AG04449 (cell line): ENCODE measurements around the gene TTLL11.

Source experiments
- CTCF ChIA-PET: fragments of 350-600 bp; formaldehyde crosslinking; extraction: SDS; loops from one replicate; lab custom pipeline; 2021; ENCODE audit warnings: antibody characterized with exemption; lab: Yijun Ruan, JAX
- POLR2A ChIA-PET: fragments of 400-600, 350-600 bp; formaldehyde crosslinking; extraction: SDS; loops from one replicate; lab custom pipeline; 2020; ENCODE audit warnings: antibody characterized with exemption, inconsistent platforms; lab: Yijun Ruan, JAX
- DNase-seq: peaks from one replicate; pipeline ENCODE4 v3.0.0-alpha.2; 2010; ENCODE audit warnings: low read depth, low spot score
- H3K4me3 ChIP-seq: 2 replicates; pipeline ENCODE4 v1.5.1; 2011; ENCODE audit warnings: low read depth, mild to moderate bottlenecking, control low read depth, low read length
- TF ChIP-seq, protein P1 (sequence below): IDR thresholded peaks from one replicate; pipeline ENCODE4 v1.5.1; 2011; ENCODE audit warnings: mild to moderate bottlenecking, moderate library complexity, low read length, control low read depth, inconsistent platforms; ENCODE audit not compliant: insufficient read depth; ENCODE audit errors: missing control alignments

The TTLL11 gene

DNA sequence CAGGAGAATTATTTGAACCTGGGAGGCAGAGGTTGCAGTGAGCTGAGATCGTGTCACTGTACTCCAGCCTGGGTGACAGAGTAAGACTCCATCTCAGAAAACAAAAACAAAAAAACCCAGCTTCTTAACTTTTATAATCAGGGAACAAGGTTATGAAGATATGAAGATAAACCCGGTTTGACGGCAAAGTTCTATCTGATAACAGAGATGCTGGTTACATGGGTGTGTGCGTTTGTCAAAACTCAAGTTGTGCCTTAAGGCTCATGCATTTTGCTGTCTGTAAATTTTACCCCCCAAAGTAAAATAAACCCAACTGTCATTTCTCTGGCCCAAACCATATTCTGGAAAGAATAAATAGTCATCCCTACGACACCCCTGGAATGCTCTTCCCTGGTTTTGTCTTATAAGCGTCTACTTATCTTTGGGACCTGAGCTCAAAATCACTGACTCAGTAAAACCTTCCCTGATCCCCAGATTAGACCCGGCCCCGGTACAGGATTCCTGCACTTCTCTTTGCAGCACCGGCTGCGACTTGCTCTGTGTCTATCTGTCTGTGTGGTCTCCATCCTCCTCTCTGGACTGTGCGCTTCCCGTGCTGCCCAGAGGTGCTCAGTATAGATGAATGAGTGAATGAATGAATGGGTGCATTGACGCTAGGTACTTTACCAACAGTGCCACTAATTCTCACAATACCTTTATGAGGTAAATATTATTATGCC lies 269.5 kb downstream of the TTLL11 start:
- H3K4me3 ChIP-seq = no peak overlapping the region
- TF ChIP-seq, protein P1, sequence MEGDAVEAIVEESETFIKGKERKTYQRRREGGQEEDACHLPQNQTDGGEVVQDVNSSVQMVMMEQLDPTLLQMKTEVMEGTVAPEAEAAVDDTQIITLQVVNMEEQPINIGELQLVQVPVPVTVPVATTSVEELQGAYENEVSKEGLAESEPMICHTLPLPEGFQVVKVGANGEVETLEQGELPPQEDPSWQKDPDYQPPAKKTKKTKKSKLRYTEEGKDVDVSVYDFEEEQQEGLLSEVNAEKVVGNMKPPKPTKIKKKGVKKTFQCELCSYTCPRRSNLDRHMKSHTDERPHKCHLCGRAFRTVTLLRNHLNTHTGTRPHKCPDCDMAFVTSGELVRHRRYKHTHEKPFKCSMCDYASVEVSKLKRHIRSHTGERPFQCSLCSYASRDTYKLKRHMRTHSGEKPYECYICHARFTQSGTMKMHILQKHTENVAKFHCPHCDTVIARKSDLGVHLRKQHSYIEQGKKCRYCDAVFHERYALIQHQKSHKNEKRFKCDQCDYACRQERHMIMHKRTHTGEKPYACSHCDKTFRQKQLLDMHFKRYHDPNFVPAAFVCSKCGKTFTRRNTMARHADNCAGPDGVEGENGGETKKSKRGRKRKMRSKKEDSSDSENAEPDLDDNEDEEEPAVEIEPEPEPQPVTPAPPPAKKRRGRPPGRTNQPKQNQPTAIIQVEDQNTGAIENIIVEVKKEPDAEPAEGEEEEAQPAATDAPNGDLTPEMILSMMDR = no peak
- POLR2A ChIA-PET = no interaction called here
- CTCF ChIA-PET = no interaction called here
- no peak for DNase-seq

DNA sequence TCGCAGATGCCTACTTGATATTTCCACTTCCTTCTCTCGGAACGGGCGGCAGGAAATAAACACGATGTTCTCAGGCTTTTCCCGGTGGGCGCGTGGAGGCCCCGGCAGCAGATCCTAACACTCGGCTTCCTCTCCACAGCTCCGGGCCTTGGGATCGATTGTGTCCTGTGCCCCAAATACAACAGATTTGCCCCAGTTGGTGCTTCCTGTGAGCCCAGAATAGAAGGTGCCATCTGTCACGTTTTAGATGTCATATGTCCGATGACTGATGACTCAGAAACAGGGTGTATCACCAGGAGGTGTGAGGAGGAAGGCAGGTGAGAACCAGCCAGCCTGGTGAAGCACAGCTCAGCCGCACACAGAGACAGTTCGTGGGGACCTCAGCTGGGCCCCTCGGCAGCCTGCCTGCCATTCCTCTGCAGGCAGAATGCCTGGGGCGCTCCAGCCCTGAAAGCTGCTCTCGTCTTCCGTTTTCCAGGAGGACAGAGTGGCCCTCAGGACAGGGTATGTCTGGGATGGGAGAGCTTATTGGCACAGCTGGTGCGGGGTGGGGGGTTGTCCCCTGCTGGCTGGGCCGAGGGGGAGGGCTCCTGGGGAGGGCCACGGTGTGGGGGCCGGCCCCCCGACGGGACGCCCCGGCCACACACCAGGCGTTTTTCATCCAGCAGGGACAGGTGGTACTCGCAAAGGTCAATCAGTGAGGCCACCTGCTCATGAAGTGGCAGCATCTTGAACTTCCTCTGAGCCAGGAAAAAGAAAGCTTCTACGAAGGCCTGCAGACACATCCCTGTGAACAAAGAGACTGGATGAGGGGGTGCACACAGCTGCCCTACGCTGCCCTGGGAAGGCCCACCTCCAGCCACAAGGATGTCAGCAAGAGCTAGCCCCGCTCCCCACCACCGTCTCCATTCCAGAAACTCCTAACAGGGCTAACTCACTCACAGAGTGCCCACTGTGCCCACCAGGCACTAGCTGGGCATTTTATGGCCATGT lies 270.7 kb downstream of the TTLL11 start:
- TF ChIP-seq, protein P1 = no peak
- no peak overlapping the region for H3K4me3 ChIP-seq
- no peak for DNase-seq
- CTCF ChIA-PET = no interaction called here
- POLR2A ChIA-PET = no interaction called here

DNA sequence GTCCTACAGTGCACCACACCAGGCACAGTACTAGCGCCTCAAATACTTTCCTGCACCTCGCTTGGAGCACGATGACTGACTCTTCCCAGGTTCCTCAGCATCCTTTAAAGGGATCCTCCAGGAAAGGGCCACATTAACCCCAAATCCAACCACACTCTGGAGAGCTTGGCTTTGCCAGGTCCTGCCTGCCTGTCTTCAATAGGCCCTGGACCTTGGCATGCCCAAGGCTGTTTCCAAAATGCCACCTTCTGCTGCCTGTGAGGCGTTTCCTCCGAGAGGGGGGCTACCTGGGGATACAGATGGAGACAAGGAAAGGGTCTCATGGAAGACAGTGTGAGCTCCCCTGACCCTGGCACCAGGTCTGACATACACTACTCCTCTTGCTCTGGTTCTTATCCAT lies 271.8 kb downstream of the TTLL11 start:
- ChIA-PET CTCF (no interaction called here), POLR2A (no interaction called here)
- TF ChIP-seq, protein P1 = no peak
- no peak for DNase-seq
- H3K4me3 ChIP-seq = no peak overlapping the region

DNA sequence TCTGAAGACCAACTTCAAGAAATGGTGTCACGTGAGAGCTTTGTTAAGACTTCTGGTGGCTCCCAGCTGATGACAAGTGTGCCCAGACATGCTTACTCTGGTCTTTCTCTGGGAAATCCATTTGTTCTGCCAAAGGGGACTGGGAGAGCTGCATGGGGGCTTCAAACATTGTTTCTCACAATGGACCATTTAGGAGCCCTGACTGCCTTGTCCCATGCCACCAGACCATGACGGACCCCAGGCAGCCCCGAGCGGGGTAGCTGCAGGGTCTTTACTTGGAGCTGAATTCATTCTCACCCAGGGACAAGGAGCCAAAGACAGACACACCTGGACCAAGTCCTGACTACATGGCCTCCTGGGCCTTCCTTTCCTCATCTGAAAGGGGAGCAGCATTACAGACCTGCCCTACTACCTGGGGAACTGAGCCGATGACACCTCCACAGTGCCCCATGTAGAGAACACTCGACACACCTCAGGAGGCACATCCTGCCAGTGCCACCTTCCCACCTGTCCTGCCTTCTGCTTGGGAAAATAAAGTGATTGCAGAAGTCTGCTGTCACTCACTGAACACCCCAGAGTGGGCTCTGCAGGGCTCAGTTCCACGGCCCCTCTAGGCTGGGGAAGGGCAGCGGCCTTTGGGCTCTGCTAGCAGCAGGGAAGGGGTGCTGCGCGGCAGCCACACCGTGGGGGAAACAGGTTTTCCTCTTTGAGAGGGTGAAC lies 272.7 kb downstream of the TTLL11 start:
- no peak overlapping the region for H3K4me3 ChIP-seq
- DNase-seq = no peak
- TF ChIP-seq, protein P1 = no peak
- ChIA-PET CTCF (no interaction called here), POLR2A (no interaction called here)

DNA sequence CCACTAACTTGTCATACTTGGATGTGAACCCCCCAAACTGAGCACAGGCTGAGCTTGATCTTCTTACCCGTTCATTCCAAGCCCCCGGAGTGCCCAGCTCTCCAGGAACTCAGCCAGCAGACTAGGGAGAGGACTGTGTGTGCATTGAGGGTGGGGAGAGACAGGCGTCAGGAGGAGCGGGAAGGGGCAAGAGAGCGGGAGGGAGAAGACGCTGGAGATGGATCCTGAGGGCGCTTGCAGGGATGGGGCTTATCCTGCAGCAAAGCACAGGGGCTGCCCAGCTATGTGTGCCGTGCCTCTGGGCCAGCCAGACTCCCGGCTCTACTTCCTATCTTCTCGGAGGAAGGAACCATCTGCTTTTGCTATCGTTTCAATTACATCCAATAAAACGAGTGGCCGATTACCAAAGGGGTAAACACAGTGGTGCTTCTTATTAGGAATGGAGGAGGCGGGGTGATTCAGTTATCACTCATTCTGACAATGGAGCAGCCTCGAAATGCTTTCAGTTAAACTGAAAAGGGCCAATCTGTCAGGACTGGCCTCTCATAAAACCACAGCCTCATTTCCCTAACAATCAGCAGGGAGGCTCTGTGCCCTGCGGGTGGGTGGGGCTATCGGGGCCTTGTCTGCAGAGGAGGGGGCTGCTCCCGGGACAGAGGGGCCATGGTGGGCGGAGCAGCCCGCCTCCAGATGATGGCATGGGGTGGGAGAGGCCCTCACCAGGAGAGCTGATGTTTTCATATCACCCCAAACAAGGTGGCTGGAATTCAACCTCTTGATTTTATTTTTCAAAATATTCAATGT lies 273.5 kb downstream of the TTLL11 start:
- ChIA-PET POLR2A (no interaction called here), CTCF (no interaction called here)
- TF ChIP-seq, protein P1 = no peak
- H3K4me3 ChIP-seq = peak overlapping the region; percentile 29
- DNase-seq = no peak
